HL-60 (cell line): ENCODE data around the gene TRAF3IP3.

Experiments used
- GABPA ChIP-seq: IDR thresholded peaks from 2 replicates; pipeline ENCODE4 v1.6.1; 2012; ENCODE audit warnings: low read depth
- TF ChIP-seq, protein P1 (sequence below): IDR thresholded peaks from one replicate; pipeline ENCODE4 v1.5.1; 2011; ENCODE audit warnings: low read length, control low read depth, inconsistent platforms; ENCODE audit not compliant: insufficient read depth

DNA sequence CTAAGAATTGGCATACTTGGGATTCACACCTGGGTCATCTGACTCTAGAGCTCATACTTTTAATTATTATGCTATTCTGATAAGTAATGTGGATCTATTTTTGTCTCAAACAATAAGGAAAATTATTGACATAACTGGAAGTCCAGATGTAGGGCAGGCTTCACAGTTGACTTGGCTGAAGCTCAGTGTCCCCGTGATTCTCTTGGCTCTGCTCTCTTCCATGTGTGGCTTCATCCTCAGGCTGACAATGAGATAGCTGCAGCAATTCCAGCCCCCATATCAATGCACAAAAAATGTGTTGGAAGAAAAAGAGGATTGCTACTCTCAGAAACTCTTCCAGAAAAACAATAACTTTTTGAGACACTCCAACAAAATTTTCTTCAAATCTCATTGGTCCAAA is 27.4 kb upstream of the TRAF3IP3 start:
- TF ChIP-seq GABPA = no peak
- TF ChIP-seq, protein P1, sequence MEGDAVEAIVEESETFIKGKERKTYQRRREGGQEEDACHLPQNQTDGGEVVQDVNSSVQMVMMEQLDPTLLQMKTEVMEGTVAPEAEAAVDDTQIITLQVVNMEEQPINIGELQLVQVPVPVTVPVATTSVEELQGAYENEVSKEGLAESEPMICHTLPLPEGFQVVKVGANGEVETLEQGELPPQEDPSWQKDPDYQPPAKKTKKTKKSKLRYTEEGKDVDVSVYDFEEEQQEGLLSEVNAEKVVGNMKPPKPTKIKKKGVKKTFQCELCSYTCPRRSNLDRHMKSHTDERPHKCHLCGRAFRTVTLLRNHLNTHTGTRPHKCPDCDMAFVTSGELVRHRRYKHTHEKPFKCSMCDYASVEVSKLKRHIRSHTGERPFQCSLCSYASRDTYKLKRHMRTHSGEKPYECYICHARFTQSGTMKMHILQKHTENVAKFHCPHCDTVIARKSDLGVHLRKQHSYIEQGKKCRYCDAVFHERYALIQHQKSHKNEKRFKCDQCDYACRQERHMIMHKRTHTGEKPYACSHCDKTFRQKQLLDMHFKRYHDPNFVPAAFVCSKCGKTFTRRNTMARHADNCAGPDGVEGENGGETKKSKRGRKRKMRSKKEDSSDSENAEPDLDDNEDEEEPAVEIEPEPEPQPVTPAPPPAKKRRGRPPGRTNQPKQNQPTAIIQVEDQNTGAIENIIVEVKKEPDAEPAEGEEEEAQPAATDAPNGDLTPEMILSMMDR = no peak
